Left cardiac atrium (tissue), 4 donors: ENCODE results near the gene NAB2. TPM values are rescaled to one million over a fixed set of nuclear protein-coding genes. Genes with fewer than 3 reads are reported as not detected.

ENCODE experiments used
- ATAC-seq, 2 donors: fragments of 200-7000 bp; cut with Tn5 transposase; one replicate each; pipeline ENCODE4 v1.9.1; 2020; ENCODE audit warnings: mild to moderate bottlenecking in 2 of 2, moderate library complexity in 2 of 2
- DNase-seq: peaks from one replicate; pipeline ENCODE4 v3.0.0-alpha.2; 2020
- intact Hi-C, 2 donors: fragments of 100-400 bp; cut with DNase I; formaldehyde crosslinking; loops; one replicate each; pipeline versions ENCODE4 v1.14.1 to v1.15.1; 2022 to 2023
- total RNA-seq, 2 donors: library from RNA; stranded (reverse); fragmentation: NEBNext Ultra II Directional; extraction: Animal tissue kit (Norgen Biotek cat#: 25700); gene quantifications; one replicate each; pipeline ENCODE4 v1.2.1, GENCODE V29; 2021
- donor health status: DM: no; HTN: yes; CAD: no.
- donor health status: DM: no; HTN: yes; CAD: no; lungs with severe emphysema.
- donor health status: DM: yes; HTN: yes; CAD: no.
- donor health status: Dilated cardiomyopathy.

NAB2 gene
- total RNA-seq, 2 donors from 2014 or later, result 11.1 to 17.1 TPM

DNA sequence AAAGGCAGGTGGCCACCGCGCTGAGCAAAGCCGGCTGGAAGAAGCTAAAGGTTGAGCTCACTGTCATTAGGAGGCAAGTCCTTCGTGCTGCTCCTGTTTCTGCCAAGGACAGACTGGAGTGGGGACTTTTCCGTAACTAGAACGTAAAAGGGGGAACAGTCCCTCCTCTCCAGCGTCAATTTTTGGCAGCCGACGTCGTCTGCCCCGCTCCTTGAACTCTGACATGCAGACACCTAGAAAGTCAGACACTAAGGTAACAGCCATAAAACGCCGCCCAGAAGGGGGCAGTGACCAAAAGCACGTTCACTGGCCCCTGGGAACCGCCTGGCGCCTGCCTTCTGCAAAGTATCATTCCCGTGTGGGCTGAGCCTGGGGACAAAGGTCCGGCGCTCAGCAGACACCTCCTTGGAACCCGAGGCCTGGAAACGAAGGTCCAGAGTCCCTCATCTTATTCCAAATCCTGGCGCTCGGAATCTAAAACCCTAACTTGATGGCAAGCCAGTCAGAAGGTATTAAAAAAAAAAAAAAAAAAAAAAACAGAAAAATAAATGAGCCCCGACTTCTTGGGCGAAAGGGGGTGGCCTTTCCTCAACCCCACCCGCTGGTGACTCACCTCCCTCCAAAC, 38.3 kb downstream of the NAB2 start:
- intact Hi-C loops, result no loop called here
- DNase-seq, result peak; percentile 70
- ATAC-seq, result peak; percentile 24 to 43

DNA sequence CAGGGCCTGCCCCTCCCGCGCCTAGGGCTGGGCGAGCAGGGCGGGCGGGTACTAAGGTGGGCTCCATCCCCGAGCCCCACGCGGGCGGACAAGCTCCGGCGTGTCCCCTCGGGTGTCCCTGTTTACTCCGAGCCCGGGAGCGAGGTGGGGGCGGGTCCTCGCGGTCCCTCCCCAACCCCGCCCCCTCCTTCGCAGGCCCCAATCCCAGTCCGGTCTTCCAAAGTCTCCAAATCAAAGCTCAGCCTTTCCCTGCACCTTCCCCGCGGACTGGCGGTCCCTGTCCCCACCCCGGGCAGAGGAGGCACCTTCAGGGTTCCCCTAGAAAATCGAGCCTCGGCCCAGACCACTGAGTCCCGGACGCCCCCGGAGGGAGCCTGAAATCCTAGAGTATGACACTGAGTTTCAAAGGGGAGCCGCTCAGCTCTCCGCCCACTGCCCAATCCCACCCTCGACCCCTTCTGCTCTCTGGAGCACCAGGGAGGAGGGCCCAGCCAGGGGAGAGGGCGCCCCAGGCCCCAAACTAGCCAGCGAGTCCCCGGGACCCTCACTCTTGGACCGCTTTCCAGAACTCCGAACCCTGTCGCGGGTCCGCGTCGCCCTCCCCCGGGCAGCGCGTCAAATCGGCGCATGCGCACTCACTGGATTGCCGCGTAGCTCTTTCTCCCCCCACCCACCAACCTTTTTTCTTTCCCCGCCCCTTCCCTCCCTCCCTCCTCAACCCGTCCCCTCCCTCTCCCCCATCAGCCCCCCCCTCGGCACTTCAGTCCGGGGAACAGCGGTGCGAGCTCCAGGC, 39.0 kb downstream of the NAB2 start, which contains the start of gene LRP1:
LRP1 (plus strand) TSS at position 758 of the 793 bp plus-strand sequence. CDS start 482 bp downstream, outside the sequence.
- intact Hi-C loops, result no loop called here
- ATAC-seq, result peak; percentile 80 to 81
- DNase-seq, result peak; percentile 89

DNA sequence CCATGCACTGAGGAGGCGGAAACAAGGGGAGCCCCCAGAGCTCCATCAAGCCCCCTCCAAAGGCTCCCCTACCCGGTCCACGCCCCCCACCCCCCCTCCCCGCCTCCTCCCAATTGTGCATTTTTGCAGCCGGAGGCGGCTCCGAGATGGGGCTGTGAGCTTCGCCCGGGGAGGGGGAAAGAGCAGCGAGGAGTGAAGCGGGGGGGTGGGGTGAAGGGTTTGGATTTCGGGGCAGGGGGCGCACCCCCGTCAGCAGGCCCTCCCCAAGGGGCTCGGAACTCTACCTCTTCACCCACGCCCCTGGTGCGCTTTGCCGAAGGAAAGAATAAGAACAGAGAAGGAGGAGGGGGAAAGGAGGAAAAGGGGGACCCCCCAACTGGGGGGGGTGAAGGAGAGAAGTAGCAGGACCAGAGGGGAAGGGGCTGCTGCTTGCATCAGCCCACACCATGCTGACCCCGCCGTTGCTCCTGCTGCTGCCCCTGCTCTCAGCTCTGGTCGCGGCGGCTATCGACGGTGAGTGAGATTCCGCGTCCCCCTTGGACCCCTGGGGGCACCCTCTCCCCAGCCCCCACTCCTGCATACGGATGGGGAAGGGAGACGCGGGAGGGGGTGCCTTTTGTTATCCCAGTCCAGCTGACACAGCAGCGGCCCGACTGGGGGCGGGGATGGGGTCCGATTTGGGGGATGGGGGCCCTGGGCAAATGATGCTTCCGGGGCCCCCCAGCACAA, 39.8 kb downstream of the NAB2 start:
- no peak for DNase-seq
- ATAC-seq, result no peak
- intact Hi-C loops, result no loop called here

DNA sequence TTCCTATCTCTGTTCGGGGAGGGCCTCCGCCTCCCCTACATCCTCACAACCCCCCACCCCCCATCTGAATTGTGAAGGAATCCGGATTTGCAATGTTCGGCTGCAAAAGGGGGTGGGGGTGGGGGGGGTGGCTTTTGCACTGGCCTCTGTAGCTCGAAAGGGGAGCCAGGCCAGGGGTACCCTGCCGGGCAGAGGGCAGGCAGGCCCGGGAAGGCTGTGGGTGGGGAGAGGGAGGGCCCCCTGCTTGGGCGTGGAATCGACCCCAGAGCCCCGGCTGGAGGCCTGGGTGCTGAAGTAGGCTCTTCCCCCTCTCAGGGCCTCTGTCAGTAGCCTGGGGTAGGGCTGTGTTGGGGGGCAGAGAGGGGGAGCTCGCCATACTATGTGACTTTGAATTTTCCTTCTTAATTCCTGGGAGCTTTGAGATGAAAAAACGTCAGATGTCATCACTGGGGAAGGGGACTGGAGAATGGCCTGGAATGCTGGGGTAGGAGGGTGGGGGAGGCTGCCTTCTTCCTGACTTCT, 40.5 kb downstream of the NAB2 start:
- no peak for DNase-seq
- intact Hi-C loops, result no loop called here
- ATAC-seq, result peak in 1 of 2 donors; percentile 1

DNA sequence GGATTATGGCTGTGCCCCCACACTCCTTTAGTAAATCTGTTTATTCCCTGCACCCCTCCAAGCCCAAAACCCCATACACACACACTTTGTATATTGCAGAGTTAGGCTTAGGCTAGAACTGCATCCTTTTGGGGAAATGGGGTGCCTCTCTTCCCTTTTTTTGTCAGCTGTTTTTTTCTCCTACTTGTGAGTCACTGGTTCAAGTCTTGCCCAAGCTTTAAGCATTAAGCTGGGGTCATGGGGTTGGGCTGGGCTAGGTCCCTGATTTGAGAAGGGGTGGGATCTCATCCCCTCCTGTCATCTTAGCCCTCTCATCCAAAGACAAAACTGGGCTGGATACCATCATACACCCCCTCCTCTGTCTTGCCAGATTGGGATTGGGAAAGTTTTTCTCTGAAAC, 41.0 kb downstream of the NAB2 start:
- DNase-seq (no peak), ATAC-seq (no peak)
- intact Hi-C loops, result loop anchor here in 1 of 2 donors (5.0 kb wide), 1 partner anchor 42 kb away; no protein-coding TSS in a partner anchor

DNA sequence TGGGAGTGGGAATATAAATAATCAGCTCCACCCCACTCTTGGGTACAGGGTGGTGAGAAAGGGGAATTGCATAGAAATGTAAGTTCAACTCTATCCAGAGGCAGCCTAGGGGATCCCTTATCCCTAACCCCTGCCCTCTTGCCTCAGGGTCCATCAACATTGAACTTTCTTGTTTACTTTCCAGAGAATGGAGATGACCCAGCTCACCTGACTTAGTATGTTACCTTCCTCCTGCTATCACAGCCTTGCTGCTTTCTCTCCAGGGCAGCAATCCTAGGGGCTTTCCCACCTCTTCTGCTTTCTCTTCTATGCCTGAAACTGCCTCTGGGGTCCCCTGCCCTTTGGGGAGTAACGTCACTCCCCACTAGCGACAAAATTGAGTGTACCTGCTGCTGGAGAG, 42.0 kb downstream of the NAB2 start:
- ATAC-seq (no peak), DNase-seq (no peak)
- intact Hi-C loops, result loop anchor here in 1 of 2 donors (5.0 kb wide), 1 partner anchor 41 kb away; no protein-coding TSS in a partner anchor

DNA sequence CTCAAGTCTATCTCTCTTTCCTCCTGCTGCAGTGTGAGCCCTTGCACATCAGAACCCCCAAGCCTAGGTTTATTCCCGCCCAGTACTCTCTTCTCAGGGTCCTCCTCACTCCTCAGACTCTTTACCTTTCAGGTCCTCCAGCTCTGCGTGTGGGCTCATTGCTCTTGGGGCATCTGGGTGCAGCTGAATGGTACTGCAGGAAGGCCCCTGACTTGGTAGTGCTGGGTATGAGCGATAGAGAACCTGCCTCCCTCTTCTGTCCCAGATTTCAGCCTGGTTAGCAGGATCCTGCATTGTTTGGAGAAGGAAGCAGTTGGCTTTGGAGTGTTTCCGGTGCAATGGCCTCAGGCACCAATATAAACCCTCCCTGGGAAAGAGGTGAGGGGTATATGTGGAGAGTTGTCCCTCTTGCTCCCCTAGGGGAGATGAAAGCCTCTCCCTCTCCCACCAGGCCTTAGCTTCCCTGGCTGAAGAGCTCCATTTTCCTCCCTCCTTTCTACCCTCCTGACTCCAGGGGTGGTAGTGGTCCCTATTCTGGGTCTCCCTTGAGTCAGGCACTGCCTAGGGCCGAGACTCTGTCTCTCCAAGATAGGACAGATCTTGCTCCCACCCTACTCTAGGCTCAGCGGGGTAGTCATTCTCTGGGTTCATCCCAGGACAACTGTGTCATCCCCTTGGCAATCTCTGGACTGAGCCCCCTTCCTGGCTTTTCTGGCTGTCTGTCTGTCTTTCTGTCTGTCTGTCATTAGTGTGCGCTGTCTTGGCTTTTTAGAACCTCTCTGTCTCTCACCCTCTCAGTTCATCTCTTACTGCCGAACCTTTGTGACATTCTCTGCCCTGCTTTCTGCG, 43.2 kb downstream of the NAB2 start:
- intact Hi-C loops, result loop anchor here in 1 of 2 donors (5.0 kb wide), 1 partner anchor 40 kb away; no protein-coding TSS in a partner anchor
- no peak for DNase-seq
- ATAC-seq, result no peak

DNA sequence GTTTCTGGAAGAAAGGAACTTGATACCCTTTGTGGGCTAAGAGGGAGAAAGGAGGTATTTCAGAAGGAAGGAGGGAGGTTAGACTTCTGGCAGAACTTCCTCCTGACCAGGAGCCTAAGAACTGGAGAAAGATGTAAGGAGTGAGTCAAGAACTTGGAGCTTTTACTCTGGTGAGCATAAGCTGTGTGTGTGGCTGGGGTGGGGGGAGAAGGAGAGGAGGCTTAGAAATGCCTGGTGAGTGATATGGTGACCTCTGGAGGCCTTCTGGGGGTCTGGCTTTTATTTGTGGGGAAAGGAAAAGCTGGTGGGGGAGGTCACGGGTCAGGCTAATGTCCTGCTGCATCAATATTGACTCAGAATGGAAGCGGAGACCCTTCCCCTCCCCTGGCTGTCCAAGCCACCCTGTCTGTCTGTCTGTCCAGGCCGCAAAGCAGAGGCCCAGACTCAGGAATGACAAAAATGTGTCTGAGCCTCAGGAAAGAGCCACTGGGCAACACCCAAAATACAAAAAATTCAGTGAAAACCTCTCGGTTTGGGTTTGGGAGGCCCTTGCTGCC, 44.2 kb downstream of the NAB2 start:
- intact Hi-C loops, result loop anchor here in 1 of 2 donors (5.0 kb wide), 1 partner anchor 39 kb away; no protein-coding TSS in a partner anchor
- DNase-seq (no peak), ATAC-seq (peak in 1 of 2 donors; percentile 6)

DNA sequence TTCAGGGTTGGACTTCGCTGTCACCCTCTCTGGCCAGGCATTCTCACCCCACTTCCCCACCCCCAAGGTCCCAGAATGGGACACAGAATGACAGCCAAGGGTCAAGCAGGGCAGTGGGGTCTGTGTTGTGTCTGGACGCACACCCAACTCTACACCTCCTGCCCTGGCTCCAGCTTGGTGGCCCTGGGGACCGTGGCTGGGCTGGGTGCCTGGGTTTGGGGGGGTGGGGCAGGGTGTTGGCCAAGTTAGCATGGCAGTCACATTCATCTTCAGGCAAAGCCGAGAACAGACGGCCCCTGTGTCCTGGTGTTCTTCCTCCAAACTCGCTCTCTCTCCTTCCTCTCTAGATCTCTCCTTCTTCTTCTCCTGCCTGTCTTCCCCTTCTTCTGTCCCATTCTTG, 45.0 kb downstream of the NAB2 start:
- intact Hi-C loops, result loop anchor here in 1 of 2 donors (5.0 kb wide), 1 partner anchor 38 kb away; no protein-coding TSS in a partner anchor
- peak; percentile 35 to 72 for ATAC-seq
- DNase-seq, result no peak

DNA sequence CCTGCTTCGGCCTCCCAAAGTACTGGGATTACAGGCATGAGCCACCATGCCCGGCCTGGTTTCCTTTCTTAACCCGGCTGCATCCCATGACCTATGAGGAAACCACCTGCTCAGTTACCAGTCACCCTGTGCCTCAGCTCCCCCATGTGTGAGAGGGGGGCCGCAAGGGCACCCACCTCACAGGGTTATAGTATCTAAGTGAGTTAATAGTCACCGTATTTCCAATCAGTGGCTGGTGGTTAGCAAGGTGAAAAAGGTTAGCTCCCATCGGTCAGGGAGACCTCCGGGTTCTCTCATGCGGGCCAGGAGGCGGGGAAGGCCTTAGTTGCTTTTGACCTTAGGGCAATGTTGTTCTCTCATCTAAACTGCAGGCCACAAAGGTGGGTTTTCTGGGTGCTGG, 46.0 kb downstream of the NAB2 start:
- intact Hi-C loops, result loop anchor here in 1 of 2 donors (5.0 kb wide), 1 partner anchor 37 kb away; no protein-coding TSS in a partner anchor
- no peak for DNase-seq
- ATAC-seq, result no peak

DNA sequence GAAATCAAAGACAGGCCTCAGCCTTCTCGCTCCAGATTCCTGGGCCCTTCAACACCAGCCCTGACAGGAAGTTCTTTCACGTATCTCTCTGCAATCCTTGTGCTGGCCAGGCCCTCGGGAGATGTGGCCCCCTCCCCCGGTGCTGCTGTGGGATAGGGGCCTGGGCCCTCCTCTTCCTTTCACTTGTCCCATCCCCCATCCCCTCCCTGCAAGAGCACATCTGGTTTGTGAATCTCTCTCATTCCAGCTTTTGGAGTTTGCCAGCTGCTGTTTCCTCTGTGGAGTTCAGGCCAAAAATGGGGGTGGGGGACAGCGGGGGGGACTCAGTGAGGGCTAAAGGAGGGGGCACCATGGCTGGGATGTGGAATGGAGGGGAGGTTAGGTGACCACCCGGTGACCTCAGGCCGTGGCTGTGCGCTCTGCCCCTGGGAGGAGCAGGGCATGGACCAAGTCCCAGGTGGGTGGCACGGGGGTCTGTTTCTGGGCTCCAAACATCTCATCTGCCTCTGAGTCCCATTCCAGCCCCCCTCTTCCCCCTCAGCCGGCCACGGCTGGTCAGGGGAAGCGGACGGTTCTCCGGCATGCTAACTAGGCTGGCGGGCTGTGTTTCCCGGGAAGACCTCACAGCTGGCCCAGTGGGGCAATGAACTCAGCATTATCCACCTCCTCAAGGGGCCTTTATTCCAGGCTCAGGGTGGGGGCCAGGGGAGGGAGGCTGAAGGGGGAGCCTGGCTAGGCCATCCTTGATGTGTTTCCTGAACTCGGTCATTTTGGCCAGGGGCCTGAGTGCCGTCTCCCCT, 46.8 kb downstream of the NAB2 start:
- intact Hi-C loops, result no loop called here
- peak; percentile 70 for DNase-seq
- ATAC-seq, result peak; percentile 49 to 51

DNA sequence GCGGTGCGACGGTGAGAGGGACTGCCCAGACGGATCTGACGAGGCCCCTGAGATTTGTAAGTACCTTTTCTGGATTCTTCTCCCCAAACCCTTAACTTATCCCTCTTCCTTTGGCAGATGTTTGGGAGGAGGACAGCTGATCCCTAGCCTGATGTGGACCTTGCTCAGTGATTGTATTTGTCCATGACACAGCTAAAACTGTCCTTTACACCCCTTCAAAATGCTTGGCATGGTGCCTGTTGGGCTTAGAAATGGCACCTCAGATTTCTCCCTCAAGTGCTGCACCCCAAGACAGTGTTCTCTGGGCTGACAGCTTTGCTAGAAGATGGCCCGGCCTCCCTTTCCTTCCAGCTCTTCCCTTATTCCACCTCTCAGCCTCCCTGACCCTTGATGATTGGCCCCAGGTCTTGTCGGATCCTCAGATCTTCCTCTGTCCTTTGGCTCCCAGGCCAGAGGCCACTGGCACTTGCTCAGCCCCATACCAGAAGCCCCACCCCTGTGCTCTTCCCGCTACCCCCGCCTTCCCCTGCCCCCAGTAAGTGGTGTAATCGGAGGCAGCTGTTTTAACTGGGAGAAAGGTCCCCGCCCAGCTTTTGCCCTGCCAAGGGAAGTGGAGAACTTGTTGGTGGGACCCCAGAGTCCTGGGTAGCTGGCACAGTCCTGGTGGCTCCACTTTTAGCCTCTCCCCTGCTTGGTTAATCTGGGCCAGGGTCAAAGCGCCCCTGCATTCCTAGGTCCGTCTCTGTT, 49.8 kb downstream of the NAB2 start:
- ATAC-seq (peak; percentile 58 to 63), DNase-seq (peak; percentile 84)
- intact Hi-C loops, result no loop called here

DNA sequence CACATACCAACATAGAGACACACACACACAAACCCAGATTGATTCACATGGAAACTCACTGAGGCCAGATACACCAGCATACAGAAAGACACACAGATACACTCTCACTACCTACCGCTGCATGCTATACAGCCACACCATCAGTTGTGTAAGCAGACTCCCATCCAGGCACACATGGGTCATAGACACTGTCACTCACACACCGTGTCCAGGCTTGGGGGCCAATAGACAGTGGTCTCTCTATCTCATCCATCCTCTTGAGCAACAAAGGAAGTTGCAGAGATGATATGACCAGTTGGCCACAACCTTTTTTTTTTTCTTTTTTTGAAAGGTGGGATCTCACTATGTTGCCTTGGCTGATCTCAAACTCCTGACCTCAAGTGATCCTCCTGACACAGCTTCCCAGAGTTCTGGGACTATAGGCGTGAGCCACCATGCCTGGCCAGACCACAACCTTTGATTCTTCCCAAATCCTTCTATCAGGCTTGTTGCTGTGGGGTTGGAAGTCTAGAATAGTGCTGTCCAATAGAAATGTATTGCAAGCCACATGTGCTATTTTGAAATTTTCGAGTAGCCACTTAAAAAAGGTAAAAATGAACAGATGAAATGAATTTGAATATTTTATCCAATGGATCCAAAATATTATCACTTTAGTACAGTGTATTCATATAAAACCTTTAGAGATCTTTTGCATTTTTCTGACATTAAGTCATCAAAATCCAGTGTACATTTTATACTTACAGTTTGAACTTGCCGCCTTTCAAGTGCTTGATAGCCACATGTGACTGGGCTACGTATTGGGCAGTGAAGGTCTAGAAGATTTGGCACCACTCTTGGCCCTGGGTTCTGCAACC, 51.1 kb downstream of the NAB2 start:
- intact Hi-C loops, result no loop called here
- no peak for DNase-seq
- no peak for ATAC-seq

DNA sequence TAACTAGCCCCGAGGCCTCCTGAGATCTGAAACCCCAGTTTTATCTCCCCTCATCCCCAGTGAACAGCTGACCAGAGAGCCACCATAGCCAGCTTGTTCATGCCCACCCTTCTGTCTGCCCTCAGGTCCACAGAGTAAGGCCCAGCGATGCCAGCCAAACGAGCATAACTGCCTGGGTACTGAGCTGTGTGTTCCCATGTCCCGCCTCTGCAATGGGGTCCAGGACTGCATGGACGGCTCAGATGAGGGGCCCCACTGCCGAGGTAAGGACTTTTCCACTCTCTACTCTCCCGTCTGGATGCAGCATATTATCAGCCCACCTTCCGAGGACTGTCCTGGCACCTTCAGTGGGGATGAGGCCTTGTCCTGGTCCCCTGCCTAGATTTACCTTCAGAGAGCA, 52.3 kb downstream of the NAB2 start:
- ATAC-seq (no peak), DNase-seq (no peak)
- intact Hi-C loops, result no loop called here

DNA sequence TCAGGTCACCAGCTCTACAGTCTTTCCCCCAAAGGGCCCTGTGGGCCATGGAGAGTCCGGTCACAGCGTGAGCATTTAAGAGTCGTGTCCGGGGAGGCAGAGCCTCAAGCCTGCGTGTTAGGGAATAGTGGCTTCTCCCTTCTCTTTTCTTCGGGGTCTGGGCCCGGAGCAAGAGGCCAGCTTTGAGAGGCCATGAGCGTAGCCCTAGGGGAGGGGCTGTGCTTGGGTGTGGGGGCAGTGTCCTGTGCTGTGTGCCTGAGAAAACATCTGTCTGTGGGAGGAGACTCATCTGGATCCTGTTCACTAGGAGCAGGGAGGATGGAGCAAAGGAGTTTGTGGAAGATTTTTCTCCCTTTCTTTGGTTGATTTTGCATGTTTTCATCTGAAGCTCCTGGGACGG, 53.2 kb downstream of the NAB2 start:
- intact Hi-C loops, result no loop called here
- ATAC-seq (peak in 1 of 2 donors; percentile 57), DNase-seq (no peak)

DNA sequence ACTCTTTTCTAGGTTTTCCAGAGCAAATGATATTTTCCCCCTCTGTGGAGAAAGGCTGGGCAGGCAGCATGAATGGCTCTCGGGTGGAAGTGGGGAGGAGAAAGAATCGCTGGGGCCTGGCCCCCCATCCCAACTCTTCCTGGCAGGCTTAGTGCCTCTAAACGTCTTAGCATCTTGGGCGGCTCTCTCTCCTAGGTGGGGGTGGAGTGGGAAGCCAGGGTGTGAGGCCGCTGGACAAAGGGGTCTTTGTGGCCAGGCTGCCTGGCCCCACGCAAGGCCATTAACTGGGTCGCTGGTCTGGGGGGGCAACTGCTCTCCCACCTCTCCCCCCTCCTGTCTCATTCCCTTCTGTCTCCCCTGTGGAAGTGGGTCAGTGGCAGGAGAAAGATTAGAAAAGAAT, 53.8 kb downstream of the NAB2 start:
- intact Hi-C loops, result no loop called here
- DNase-seq (no peak), ATAC-seq (no peak)
